ENCODE results near the gene ADAMTSL5. TPM values are rescaled to one million over a fixed set of nuclear protein-coding genes. Genes with fewer than 3 reads are reported as not detected.
A peak's percentile ranks its signal among the peaks of the same experiment; 100 is the strongest.

The ADAMTSL5 gene
- total and polyA plus RNA-seq, 2 of the 13 experiments (the other 11 are each of a cell fraction or from before 2014, with no cell fraction given), result 0.60 to 2.7 TPM

DNA sequence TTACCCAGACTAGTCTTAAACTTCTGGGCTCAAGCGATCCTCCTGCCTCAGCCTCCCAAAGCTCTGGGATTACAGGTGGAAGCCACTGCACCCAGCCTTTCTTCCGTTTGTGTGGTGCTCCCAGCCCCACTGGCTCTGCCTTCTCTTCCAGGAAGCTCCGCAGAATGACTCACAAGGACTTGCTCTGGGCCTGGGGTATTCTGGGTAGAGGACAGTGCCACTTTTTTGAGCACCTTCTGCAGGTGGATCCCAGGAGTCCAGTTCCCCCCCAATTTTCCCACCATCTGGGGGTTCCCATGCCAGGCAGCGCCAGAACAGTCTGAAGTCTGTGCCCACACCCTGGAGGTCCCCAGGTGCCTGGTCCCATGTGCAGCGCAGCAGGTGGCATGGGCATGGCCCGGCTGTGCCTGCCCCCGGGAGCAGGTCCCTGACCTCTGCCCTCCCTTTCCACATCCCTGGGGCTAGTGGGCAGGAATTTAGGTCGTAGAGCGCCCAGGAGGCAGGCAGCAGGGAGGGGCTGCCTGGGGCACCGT is 20.3 kb downstream of the ADAMTSL5 start (continued):
- TF ChIP-seq NR2C2 (CRISPR knock-in tag; IDR thresholded peaks at IDR 0.05; ENCODE audit: borderline replicate concordance) (0 out of 2 replicates have a peak, but pooled peaks have one; percentile 46), ZNF790 (CRISPR knock-in tag; IDR thresholded peaks at IDR 0.05; ENCODE audit: borderline replicate concordance) (0 out of 2 replicates have a peak, but pooled peaks have one; percentile 42), PRMT3 (CRISPR knock-in tag; IDR thresholded peaks at IDR 0.05; ENCODE audit: borderline replicate concordance, low read depth) (no peak), KLF13 (CRISPR knock-in tag; IDR thresholded peaks at IDR 0.05) (no peak), ZBTB38 (CRISPR knock-in tag; IDR thresholded peaks at IDR 0.05) (no peak), ZNF589 (CRISPR knock-in tag; conservative IDR thresholded peaks at IDR 0.05) (0 out of 2 replicates have a peak, but pooled peaks have one; percentile 63), ZNF556 (CRISPR knock-in tag; IDR thresholded peaks at IDR 0.05; ENCODE audit: borderline replicate concordance) (no peak), PPARG (CRISPR knock-in tag; conservative IDR thresholded peaks at IDR 0.05) (peak; percentile 5; the same call in 1 of the 2 replicates), RAD21 (CRISPR knock-in tag; IDR thresholded peaks at IDR 0.05) (no peak), HOXA3 (CRISPR knock-in tag; IDR thresholded peaks at IDR 0.05) (no peak), ZNF709 (CRISPR knock-in tag; IDR thresholded peaks at IDR 0.05) (0 out of 2 replicates have a peak, but pooled peaks have one; percentile 16), ZNF749 (CRISPR knock-in tag; IDR thresholded peaks at IDR 0.05; ENCODE audit: borderline replicate concordance) (0 out of 2 replicates have a peak, but pooled peaks have one; percentile 50), TEAD3 (CRISPR knock-in tag; optimal IDR thresholded peaks at IDR 0.05; ENCODE audit: borderline replicate concordance) (peak; percentile 44), HHEX (CRISPR knock-in tag; IDR thresholded peaks at IDR 0.05) (no peak), YY1 (IDR thresholded peaks at IDR 0.05; ENCODE audit: insufficient read depth, insufficient replicate concordance, low read depth, low read length) (no peak), SETDB1 (CRISPR knock-in tag; IDR thresholded peaks at IDR 0.05; ENCODE audit: borderline replicate concordance) (no peak), ELF3 (CRISPR knock-in tag; IDR thresholded peaks at IDR 0.05) (peak; percentile 42; the same call in 1 of the 2 replicates), ZNF550 (CRISPR knock-in tag; IDR thresholded peaks at IDR 0.05; ENCODE audit: borderline replicate concordance) (0 out of 2 replicates have a peak, but pooled peaks have one; percentile 27), CAMTA2 (CRISPR knock-in tag; IDR thresholded peaks at IDR 0.05; ENCODE audit: borderline replicate concordance) (no peak), ZBTB7A (CRISPR knock-in tag; IDR thresholded peaks at IDR 0.05) (no peak)
- TF ChIP-seq, protein P1, sequence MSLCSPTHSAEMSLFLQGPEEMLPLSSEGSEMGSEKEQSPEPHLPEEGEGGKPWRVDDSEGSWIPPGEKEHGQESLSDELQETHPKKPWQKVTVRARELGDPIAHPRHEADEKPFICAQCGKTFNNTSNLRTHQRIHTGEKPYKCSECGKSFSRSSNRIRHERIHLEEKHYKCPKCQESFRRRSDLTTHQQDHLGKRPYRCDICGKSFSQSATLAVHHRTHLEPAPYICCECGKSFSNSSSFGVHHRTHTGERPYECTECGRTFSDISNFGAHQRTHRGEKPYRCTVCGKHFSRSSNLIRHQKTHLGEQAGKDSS (CRISPR knock-in tag; IDR thresholded peaks at IDR 0.05; ENCODE audit: borderline replicate concordance, low read depth), result peak; percentile 17; the same call in 1 of the 2 replicates
- TF ChIP-seq, protein P2, sequence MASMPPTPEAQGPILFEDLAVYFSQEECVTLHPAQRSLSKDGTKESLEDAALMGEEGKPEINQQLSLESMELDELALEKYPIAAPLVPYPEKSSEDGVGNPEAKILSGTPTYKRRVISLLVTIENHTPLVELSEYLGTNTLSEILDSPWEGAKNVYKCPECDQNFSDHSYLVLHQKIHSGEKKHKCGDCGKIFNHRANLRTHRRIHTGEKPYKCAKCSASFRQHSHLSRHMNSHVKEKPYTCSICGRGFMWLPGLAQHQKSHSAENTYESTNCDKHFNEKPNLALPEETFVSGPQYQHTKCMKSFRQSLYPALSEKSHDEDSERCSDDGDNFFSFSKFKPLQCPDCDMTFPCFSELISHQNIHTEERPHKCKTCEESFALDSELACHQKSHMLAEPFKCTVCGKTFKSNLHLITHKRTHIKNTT (CRISPR knock-in tag; IDR thresholded peaks at IDR 0.05), result no peak
- TF ChIP-seq, protein P3, sequence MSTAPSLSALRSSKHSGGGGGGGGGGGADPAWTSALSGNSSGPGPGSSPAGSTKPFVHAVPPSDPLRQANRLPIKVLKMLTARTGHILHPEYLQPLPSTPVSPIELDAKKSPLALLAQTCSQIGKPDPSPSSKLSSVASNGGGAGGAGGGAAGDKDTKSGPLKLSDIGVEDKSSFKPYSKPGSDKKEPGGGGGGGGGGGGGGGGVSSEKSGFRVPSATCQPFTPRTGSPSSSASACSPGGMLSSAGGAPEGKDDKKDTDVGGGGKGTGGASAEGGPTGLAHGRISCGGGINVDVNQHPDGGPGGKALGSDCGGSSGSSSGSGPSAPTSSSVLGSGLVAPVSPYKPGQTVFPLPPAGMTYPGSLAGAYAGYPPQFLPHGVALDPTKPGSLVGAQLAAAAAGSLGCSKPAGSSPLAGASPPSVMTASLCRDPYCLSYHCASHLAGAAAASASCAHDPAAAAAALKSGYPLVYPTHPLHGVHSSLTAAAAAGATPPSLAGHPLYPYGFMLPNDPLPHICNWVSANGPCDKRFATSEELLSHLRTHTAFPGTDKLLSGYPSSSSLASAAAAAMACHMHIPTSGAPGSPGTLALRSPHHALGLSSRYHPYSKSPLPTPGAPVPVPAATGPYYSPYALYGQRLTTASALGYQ (CRISPR knock-in tag; IDR thresholded peaks at IDR 0.05), result no peak
- TF ChIP-seq, protein P4, sequence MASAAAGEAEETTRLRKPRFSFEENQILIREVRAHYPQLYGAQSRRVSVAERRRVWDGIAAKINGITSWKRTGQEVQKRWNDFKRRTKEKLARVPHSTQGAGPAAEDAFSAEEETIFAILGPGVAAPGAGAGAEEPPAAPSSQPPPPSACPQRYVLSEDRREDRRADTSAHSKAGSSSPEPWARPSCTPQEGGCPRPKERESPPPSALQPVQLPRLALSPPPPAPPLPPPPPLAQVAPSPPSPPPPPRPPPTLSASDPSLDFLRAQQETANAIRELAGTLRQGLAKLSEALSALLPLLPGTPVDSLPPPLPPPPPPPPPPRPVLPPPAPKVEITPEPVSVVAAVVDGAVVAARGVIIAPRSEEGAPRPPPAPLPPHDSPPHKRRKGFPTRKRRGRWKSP (CRISPR knock-in tag; IDR thresholded peaks at IDR 0.05), result 0 out of 2 replicates have a peak, but pooled peaks have one; percentile 17

Measured in HepG2 (cell line).